ENCODE measurements around the gene ADARB1. TPM values are rescaled to one million over a fixed set of nuclear protein-coding genes. Genes with fewer than 3 reads are reported as not detected.

ADARB1 gene
- total RNA-seq, 2 experiments from 2014 or later, result 27.5 to 28.6 TPM

DNA sequence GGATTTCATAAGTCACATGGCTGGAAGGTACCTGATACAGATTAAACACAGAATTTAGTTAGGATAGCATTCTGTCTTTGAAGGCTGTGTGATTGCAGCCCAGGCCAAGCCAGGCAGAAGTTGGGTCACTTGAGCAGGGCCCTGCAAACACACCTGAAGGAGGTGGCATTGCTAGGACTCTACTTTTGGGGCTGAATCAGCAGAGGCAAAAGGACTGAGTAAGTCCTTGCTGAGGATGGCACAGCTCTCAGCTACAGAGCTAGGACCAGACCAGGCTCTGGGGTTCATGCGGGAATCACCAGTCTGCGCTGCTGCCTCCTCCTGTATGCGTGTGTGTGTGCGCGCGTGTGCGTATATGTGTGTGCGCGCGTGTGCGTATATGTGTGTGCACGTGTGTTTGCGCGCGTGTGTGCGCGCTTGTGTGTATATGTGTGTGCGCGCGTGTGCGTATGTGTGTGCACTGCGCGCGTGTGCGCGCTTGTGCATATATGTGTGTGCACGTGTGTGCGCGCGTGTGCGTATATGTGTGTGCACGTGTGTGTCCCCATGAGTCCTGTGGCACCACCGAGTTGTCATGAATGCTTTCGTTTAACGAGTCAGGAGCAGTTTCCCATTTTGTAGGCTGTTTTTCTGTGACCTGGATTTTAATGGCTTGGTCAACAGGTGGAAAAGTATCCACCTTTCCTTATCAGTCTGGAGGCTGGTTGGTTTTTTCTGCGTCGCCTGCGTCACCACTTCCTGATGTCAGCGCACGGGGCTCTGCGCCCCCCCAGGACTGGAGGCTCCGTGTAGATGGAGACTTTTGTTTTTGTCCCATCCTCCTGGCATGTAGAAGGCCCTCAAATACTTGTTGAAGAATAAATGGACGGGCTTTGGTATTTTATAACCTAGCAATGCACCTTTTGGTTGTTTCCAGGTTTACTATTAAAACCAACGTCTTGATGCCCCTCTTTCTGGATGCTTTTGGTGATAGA lies 34.7 kb downstream of the ADARB1 start:
- Mint-ChIP-seq H3K27ac (peak overlapping the region; percentile 14), H3K9me3 (peaks cover 2% of the 10 kb centered on the region), H3K4me3 (peak overlapping the region; percentile 76), H3K4me1 (ENCODE audit: low read depth) (peaks cover 80% of the 10 kb centered on the region), H3K36me3 (ENCODE audit: low read depth) (no peaks in the 10 kb centered on the region), H3K27me3 (no peaks in the 10 kb centered on the region)
- peak overlapping the region in 1 of 2 donors; percentile 27 for H3K27ac ChIP-seq (ENCODE audit: low read depth in 1 of 2, low read length in 2 of 2)
- peak; percentile 52 for ATAC-seq (ENCODE audit: poor library complexity)
- POLR2A ChIA-PET, result interaction anchor here (1.0 kb wide), 1 partner anchor 14 kb away, joined by 3 read pairs; no protein-coding TSS in a partner anchor
- DNase-seq, result peak in 4 of 14 experiments; percentile 32 to 48 (median 44)
- intact Hi-C loops (cut with DNase I, micrococcal nuclease), result no loop called here
- H3K4me1 ChIP-seq (ENCODE audit: insufficient read depth, low read length), result peaks cover 38% of the 10 kb centered on the region
- TF ChIP-seq, protein P1, sequence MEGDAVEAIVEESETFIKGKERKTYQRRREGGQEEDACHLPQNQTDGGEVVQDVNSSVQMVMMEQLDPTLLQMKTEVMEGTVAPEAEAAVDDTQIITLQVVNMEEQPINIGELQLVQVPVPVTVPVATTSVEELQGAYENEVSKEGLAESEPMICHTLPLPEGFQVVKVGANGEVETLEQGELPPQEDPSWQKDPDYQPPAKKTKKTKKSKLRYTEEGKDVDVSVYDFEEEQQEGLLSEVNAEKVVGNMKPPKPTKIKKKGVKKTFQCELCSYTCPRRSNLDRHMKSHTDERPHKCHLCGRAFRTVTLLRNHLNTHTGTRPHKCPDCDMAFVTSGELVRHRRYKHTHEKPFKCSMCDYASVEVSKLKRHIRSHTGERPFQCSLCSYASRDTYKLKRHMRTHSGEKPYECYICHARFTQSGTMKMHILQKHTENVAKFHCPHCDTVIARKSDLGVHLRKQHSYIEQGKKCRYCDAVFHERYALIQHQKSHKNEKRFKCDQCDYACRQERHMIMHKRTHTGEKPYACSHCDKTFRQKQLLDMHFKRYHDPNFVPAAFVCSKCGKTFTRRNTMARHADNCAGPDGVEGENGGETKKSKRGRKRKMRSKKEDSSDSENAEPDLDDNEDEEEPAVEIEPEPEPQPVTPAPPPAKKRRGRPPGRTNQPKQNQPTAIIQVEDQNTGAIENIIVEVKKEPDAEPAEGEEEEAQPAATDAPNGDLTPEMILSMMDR (IDR thresholded peaks at IDR 0.05), result no peak
- no peaks in the 10 kb centered on the region for H3K36me3 ChIP-seq (ENCODE audit: insufficient read depth, low read length)
- H3K9me3 ChIP-seq (ENCODE audit: control insufficient read depth in 1 of 2, insufficient read depth in 1 of 2, low read length in 2 of 2), result no peaks in the 10 kb centered on the region
- H3K4me3 ChIP-seq (ENCODE audit: low read length), result peak overlapping the region; percentile 40
- CTCF ChIA-PET, result no interaction called here
- H3K27me3 ChIP-seq (ENCODE audit: control insufficient read depth in 1 of 2, insufficient read depth in 2 of 2, low read length in 2 of 2), result no peaks in the 10 kb centered on the region

DNA sequence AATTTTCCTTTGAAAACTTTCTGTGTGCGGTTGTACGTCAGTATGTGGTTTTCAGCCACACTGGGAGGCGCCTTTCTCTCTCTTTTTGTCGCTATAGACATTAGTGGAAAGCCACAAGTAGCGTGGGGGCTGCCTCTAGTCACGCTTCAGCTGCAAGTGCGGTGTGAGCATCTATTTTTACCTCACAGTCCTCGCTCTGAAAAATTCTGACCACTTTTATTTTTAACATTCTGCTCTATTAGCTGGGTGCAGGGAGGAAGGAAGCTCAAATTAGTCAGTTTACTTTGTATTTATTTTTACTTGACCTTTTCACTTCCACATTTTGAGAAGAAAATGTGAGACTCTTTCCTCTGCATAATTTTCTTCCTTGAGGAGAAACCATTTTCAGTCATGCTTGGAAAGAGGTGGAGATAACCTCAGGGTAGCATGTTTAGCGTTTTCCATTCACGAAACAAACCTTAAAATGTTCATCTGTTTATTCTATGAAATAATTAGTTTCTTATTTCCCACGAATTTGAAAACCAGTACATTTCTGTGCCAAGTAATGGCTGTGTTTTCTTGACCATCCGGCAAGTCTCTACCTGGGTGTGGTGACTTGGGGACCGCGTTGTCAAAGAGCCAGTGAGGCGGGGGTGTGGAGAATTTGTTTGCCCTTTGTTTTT lies 35.6 kb downstream of the ADARB1 start:
- Mint-ChIP-seq H3K27ac (peak overlapping the region; percentile 14), H3K4me3 (peak overlapping the region; percentile 76), H3K9me3 (peaks cover 2% of the 10 kb centered on the region), H3K36me3 (ENCODE audit: low read depth) (no peaks in the 10 kb centered on the region), H3K27me3 (no peaks in the 10 kb centered on the region), H3K4me1 (ENCODE audit: low read depth) (peaks cover 76% of the 10 kb centered on the region)
- Histone ChIP-seq H3K4me1 (ENCODE audit: insufficient read depth, low read length) (peaks cover 29% of the 10 kb centered on the region), H3K27me3 (ENCODE audit: control insufficient read depth in 1 of 2, insufficient read depth in 2 of 2, low read length in 2 of 2) (no peaks in the 10 kb centered on the region), H3K9me3 (ENCODE audit: control insufficient read depth in 1 of 2, insufficient read depth in 1 of 2, low read length in 2 of 2) (no peaks in the 10 kb centered on the region), H3K4me3 (ENCODE audit: low read length) (peak overlapping the region; percentile 40), H3K36me3 (ENCODE audit: insufficient read depth, low read length) (no peaks in the 10 kb centered on the region), H3K27ac (ENCODE audit: low read depth in 1 of 2, low read length in 2 of 2) (no peak overlapping the region)
- DNase-seq (peak in 7 of 14 experiments; percentile 20 to 68 (median 44)), ATAC-seq (ENCODE audit: poor library complexity) (peak; percentile 75)
- ChIA-PET POLR2A (interaction anchor here (0.6 kb wide), 1 partner anchor 31 kb away, joined by 3 read pairs; no protein-coding TSS in a partner anchor), CTCF (no interaction called here)
- TF ChIP-seq, protein P1 (IDR thresholded peaks at IDR 0.05), result no peak
- intact Hi-C loops (cut with DNase I, micrococcal nuclease), result loop anchor here in 1 of 2 experiments (5.0 kb wide), 1 partner anchor 33 kb away; no protein-coding TSS in a partner anchor

DNA sequence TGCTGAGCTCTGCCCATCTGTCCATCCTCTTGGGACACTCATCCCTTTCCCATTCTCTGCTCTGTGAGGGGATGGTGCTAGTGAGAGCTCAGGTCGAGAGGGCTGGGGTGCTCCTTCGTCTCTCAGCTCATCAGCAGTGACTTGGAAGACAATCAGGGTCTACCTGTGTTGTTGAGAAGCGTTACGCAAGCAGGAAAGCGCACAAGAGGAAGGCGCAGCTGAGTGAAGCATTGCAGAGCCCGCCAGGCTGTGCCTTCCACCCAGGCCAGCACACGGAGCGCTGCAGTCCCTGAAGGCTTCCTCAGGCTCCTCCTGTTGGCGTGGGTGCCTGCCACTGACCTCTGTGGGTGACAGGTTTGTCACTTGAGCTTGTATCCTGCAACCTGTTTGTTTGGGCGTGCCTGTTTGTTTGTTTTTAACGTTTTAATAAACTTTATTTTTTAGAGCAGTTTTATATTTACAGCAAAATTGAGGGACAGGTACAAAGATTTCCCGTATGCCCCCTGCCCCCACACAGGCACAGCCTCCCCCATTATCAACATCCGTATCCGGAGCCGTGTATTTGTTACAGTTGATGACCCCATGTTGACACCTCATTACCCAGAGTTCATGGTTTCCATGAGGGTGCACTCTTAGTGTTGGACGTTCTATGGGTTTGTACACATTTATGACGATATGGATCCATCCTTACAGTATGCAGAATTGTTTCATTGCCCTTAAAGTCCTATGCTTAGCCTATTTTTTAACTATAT lies 36.7 kb downstream of the ADARB1 start:
- Histone ChIP-seq H3K36me3 (ENCODE audit: insufficient read depth, low read length) (no peaks in the 10 kb centered on the region), H3K27me3 (ENCODE audit: control insufficient read depth in 1 of 2, insufficient read depth in 2 of 2, low read length in 2 of 2) (no peaks in the 10 kb centered on the region), H3K9me3 (ENCODE audit: control insufficient read depth in 1 of 2, insufficient read depth in 1 of 2, low read length in 2 of 2) (no peaks in the 10 kb centered on the region), H3K27ac (ENCODE audit: low read depth in 1 of 2, low read length in 2 of 2) (no peak overlapping the region), H3K4me3 (ENCODE audit: low read length) (no peak overlapping the region), H3K4me1 (ENCODE audit: insufficient read depth, low read length) (peaks cover 23% of the 10 kb centered on the region)
- ATAC-seq (ENCODE audit: poor library complexity) (peak; percentile 41), DNase-seq (no peak)
- ChIA-PET CTCF (no interaction called here), POLR2A (interaction anchor here (0.6 to 1.1 kb wide), 2 partner anchors 32 to 41 kb away, joined by 3 read pairs; no protein-coding TSS in a partner anchor)
- intact Hi-C loops (cut with DNase I, micrococcal nuclease), result loop anchor here in 1 of 2 experiments (5.0 kb wide), 1 partner anchor 34 kb away; no protein-coding TSS in a partner anchor
- Mint-ChIP-seq H3K4me1 (ENCODE audit: low read depth) (peaks cover 75% of the 10 kb centered on the region), H3K9me3 (peaks cover 2% of the 10 kb centered on the region), H3K4me3 (peak overlapping the region; percentile 79), H3K27ac (peak overlapping the region; percentile 14), H3K36me3 (ENCODE audit: low read depth) (peaks cover 4% of the 10 kb centered on the region), H3K27me3 (no peaks in the 10 kb centered on the region)
- TF ChIP-seq, protein P1 (IDR thresholded peaks at IDR 0.05), result no peak

Data from CD4-positive, alpha-beta T cell (primary cell).